Stimulated activated CD4-positive, alpha-beta T cell treated with anti-CD3 and anti-CD28 coated beads, TNF-alpha, amount 100 ng/mL, for 24 hours (primary cell): ENCODE measurements around the gene IL10.
"Not testable (repeated sequence)": the region's sequence is repeated elsewhere in the genome, so short reads cannot be mapped to it uniquely, and the experiment has no call there.

ENCODE experiments used
- DNase-seq, 3 experiments: peaks; one replicate each; pipeline ENCODE4 v3.0.0-alpha.2; 2020; ENCODE audit warnings: low read depth in 3 of 3

Gene IL10

GRCh38 chr1:206765771-206766170 lies 6.5 kb downstream of the IL10 start:
- not testable (repeated sequence) for DNase-seq

- not testable (repeated sequence) for DNase-seq
These were observed 9.4 kb downstream of the IL10 start for GRCh38 chr1:206762741-206763364.

- DNase-seq = no peak
These were observed 11.0 kb downstream of the IL10 start for GRCh38 chr1:206761159-206761768.

GRCh38 chr1:206760590-206760989 lies 11.7 kb downstream of the IL10 start:
- no peak for DNase-seq

GRCh38 chr1:206757524-206758266 lies 14.6 kb downstream of the IL10 start:
- no peak for DNase-seq

GRCh38 chr1:206754011-206754410 lies 18.3 kb downstream of the IL10 start:
- DNase-seq = no peak

- no peak for DNase-seq
These were observed 19.2 kb downstream of the IL10 start for GRCh38 chr1:206753141-206753540.

GRCh38 chr1:206752481-206752880 lies 19.8 kb downstream of the IL10 start:
- DNase-seq = no peak

- no peak for DNase-seq
These were observed 20.4 kb downstream of the IL10 start for GRCh38 chr1:206751891-206752290.

- no peak for DNase-seq
These were observed 23.8 kb downstream of the IL10 start for GRCh38 chr1:206748348-206749030.

- no peak for DNase-seq
These were observed 27.0 kb downstream of the IL10 start for GRCh38 chr1:206745301-206745700.

- DNase-seq = no peak
These were observed 27.6 kb downstream of the IL10 start for GRCh38 chr1:206744683-206745082.

GRCh38 chr1:206742719-206743383 lies 29.4 kb downstream of the IL10 start:
- no peak for DNase-seq

GRCh38 chr1:206741142-206741701 lies 31.1 kb downstream of the IL10 start:
- no peak for DNase-seq

- no peak for DNase-seq
These were observed 32.8 kb downstream of the IL10 start for GRCh38 chr1:206739411-206740076.

- no peak for DNase-seq
These were observed 33.6 kb downstream of the IL10 start for GRCh38 chr1:206738370-206739366.

GRCh38 chr1:206737729-206738201 lies 34.5 kb downstream of the IL10 start:
- no peak for DNase-seq

GRCh38 chr1:206736878-206737728 lies 35.2 kb downstream of the IL10 start:
- DNase-seq = no peak
